ENCODE measurements around the gene FAM181A. TPM values are rescaled to one million over a fixed set of nuclear protein-coding genes. Genes with fewer than 3 reads are reported as not detected.
A peak's percentile ranks its signal among the peaks of the same experiment; 100 is the strongest.

The FAM181A gene
- total RNA-seq, 2 donors from 2014 or later = not detected

GRCh38 chr14:93902619-93903307 is 24.4 kb upstream of the FAM181A start:
- H3K4me1 ChIP-seq = peaks cover 17% of the 10 kb centered on the region
- no peaks in the 10 kb centered on the region for H3K9me3 ChIP-seq
- H3K4me3 ChIP-seq = no peak overlapping the region
- intact Hi-C loops (cut with DNase I) = no loop called here
- 80 to 91% methylated on average over 11 to 13 of the region's 13 CpGs for WGBS, 2 donors
- ATAC-seq (no peak), DNase-seq (no peak)
- no peaks in the 10 kb centered on the region for H3K36me3 ChIP-seq (replicated peaks in 1 of 2; ENCODE audit: insufficient read depth in 1 of 2, low read depth in 2 of 2)
- H3K27me3 ChIP-seq = no peaks in the 10 kb centered on the region
- no peak for TF ChIP-seq CTCF (IDR thresholded peaks at IDR 0.05)
- no peak overlapping the region for H3K27ac ChIP-seq

- Histone ChIP-seq H3K4me3 (no peak overlapping the region), H3K9me3 (no peaks in the 10 kb centered on the region), H3K27ac (no peak overlapping the region), H3K4me1 (peaks cover 17% of the 10 kb centered on the region), H3K27me3 (no peaks in the 10 kb centered on the region), H3K36me3 (replicated peaks in 1 of 2; ENCODE audit: insufficient read depth in 1 of 2, low read depth in 2 of 2) (no peaks in the 10 kb centered on the region)
- no peak for TF ChIP-seq POLR2A (IDR thresholded peaks at IDR 0.05)
- peak in 1 of 7 experiments; percentile 11 for TF ChIP-seq CTCF (IDR thresholded peaks at IDR 0.05)
- ATAC-seq (no peak), DNase-seq (no peak)
- intact Hi-C loops (cut with DNase I) = no loop called here
- 47 to 59% methylated on average over 15 of the region's 15 CpGs for WGBS, 2 donors
Measured at GRCh38 chr14:93903342-93904184, 23.6 kb upstream of the FAM181A start.

GRCh38 chr14:93905623-93906022 is 21.5 kb upstream of the FAM181A start:
- no peaks in the 10 kb centered on the region for H3K27me3 ChIP-seq
- intact Hi-C loops (cut with DNase I) = no loop called here
- peaks cover 17% of the 10 kb centered on the region for H3K4me1 ChIP-seq
- DNase-seq (no peak), ATAC-seq (no peak)
- H3K4me3 ChIP-seq = no peak overlapping the region
- TF ChIP-seq POLR2A (IDR thresholded peaks at IDR 0.05) (no peak), CTCF (IDR thresholded peaks at IDR 0.05) (no peak)
- H3K9me3 ChIP-seq = no peaks in the 10 kb centered on the region
- 72 to 76% methylated on average over 4 of the region's 4 CpGs for WGBS, 2 donors
- no peak overlapping the region for H3K27ac ChIP-seq
- no peaks in the 10 kb centered on the region for H3K36me3 ChIP-seq (replicated peaks in 1 of 2; ENCODE audit: insufficient read depth in 1 of 2, low read depth in 2 of 2)

- intact Hi-C loops (cut with DNase I) = no loop called here
- Histone ChIP-seq H3K4me3 (no peak overlapping the region), H3K36me3 (replicated peaks in 1 of 2; ENCODE audit: insufficient read depth in 1 of 2, low read depth in 2 of 2) (no peaks in the 10 kb centered on the region), H3K27ac (no peak overlapping the region), H3K4me1 (peaks cover 13% of the 10 kb centered on the region), H3K27me3 (no peaks in the 10 kb centered on the region), H3K9me3 (no peaks in the 10 kb centered on the region)
- TF ChIP-seq CTCF (IDR thresholded peaks at IDR 0.05) (peak; percentile 59 to 65 (median 59)), POLR2A (IDR thresholded peaks at IDR 0.05) (no peak)
- 47 to 48% methylated on average over 15 of the region's 15 CpGs for WGBS, 2 donors
- ATAC-seq = peak; percentile 69
- DNase-seq = peak; percentile 60 to 71 (median 63)
Measured at GRCh38 chr14:93906341-93907329, 20.5 kb upstream of the FAM181A start.

Measured in body of pancreas (tissue), 4 donors.